H1 (cell line): ENCODE measurements around the gene PAAF1. TPM values are rescaled to one million over a fixed set of nuclear protein-coding genes. Genes with fewer than 3 reads are reported as not detected.

ENCODE experiments used
- CTCF ChIA-PET: fragments of 300-600 bp; sonication (Branson Sonifier 250); formaldehyde crosslinking; loops from one replicate; lab custom pipeline; 2021; ENCODE audit not compliant: partially characterized antibody; lab: Charles Lee
- POLR2A ChIA-PET: fragments of 300-600 bp; sonication (Branson Sonifier 250); formaldehyde crosslinking; loops from one replicate; lab custom pipeline; 2021; ENCODE audit warnings: inconsistent platforms; ENCODE audit not compliant: partially characterized antibody; lab: Charles Lee
- DNase-seq, 2 experiments: peaks; one replicate each; pipeline versions ENCODE4 v3.0.0 to v3.0.0-alpha.2; 2010 to 2022; ENCODE audit warnings: low spot score in 2 of 2, low read depth in 1 of 2, mixed read lengths in 1 of 2
- FAIRE-seq: peaks from 2 replicates; lab custom pipeline; 2011; peaks lifted over from hg19 to GRCh38; lab: Jason Lieb, UNC
- H2AFZ ChIP-seq: 2 replicates; pipeline ENCODE4 v1.8.1; 2012; ENCODE audit warnings: low read length, inconsistent platforms
- H2AK5ac ChIP-seq: 2 replicates; pipeline ENCODE4 v1.6.1; 2013; ENCODE audit warnings: low read depth, low read length
- H2BK120ac ChIP-seq: replicated peaks from 2 replicates; pipeline ENCODE3; 2013; ENCODE audit warnings: low read depth, low read length, inconsistent platforms
- H2BK12ac ChIP-seq: 2 replicates; pipeline ENCODE4 v1.6.1; 2013; ENCODE audit warnings: low read depth, low read length
- H2BK15ac ChIP-seq: 2 replicates; pipeline ENCODE4 v1.6.1; 2013; ENCODE audit warnings: low read length
- H2BK20ac ChIP-seq: 2 replicates; pipeline ENCODE4 v1.6.1; 2013; ENCODE audit warnings: low read length
- H2BK5ac ChIP-seq: 2 replicates; pipeline ENCODE4 v1.6.1; 2013; ENCODE audit warnings: low read depth, low read length
- H3K14ac ChIP-seq: 2 replicates; pipeline ENCODE4 v1.6.1; 2013; ENCODE audit warnings: inconsistent platforms; ENCODE audit not compliant: insufficient read length
- H3K18ac ChIP-seq: 2 replicates; pipeline ENCODE4 v1.6.1; 2013; ENCODE audit warnings: low read length; ENCODE audit errors: extremely low read depth
- H3K23ac ChIP-seq: 2 replicates; pipeline ENCODE4 v1.6.1; 2013; ENCODE audit warnings: inconsistent platforms; ENCODE audit not compliant: insufficient read length
- H3K23me2 ChIP-seq: 2 replicates; pipeline ENCODE4 v1.6.1; 2013; ENCODE audit warnings: low read depth, low read length
- H3K27ac ChIP-seq: 2 replicates; pipeline ENCODE4 v1.6.1; 2011; ENCODE audit warnings: low read depth, low read length, inconsistent platforms
- H3K27me3 ChIP-seq, 4 experiments: replicated peaks in 1 of 4; 1 replicate in 1 of 4; 2 replicates in 3 of 4; pipeline versions ENCODE4 v1.6.1 to v1.8.1; 2011 to 2013; ENCODE audit warnings: low read length in 3 of 4, mild to moderate bottlenecking in 3 of 4, inconsistent platforms in 2 of 4, mixed read lengths in 2 of 4, moderate library complexity in 1 of 4; ENCODE audit not compliant: control insufficient read depth in 3 of 4, insufficient read depth in 3 of 4; ENCODE audit errors: extremely low read depth in 1 of 4
- H3K36me3 ChIP-seq, 4 experiments: 2 replicates each; pipeline versions ENCODE4 v1.6.1 to v1.8.1; 2011 to 2013; ENCODE audit warnings: mild to moderate bottlenecking in 4 of 4, low read length in 3 of 4, moderate library complexity in 2 of 4, control low read depth in 1 of 4, inconsistent platforms in 1 of 4; ENCODE audit not compliant: insufficient read depth in 4 of 4, control insufficient read depth in 2 of 4
- H3K4ac ChIP-seq: replicated peaks from 2 replicates; pipeline ENCODE3; 2013; ENCODE audit warnings: low read length, low read depth, mixed read lengths, inconsistent platforms; ENCODE audit not compliant: insufficient read length
- H3K4me1 ChIP-seq, 4 experiments: replicated peaks in 1 of 4; 1 replicate in 1 of 4; 2 replicates in 3 of 4; pipeline versions ENCODE4 v1.6.1 to v1.8.1; 2011 to 2013; ENCODE audit warnings: low read length in 3 of 4, inconsistent platforms in 2 of 4, mixed read lengths in 1 of 4; ENCODE audit not compliant: insufficient read depth in 4 of 4, control insufficient read depth in 3 of 4
- H3K4me2 ChIP-seq, 2 experiments: 2 replicates each; pipeline versions ENCODE4 v1.6.1 to v1.8.1; 2011 to 2013; ENCODE audit warnings: low read depth in 2 of 2, low read length in 2 of 2, control low read depth in 1 of 2, inconsistent platforms in 1 of 2, mild to moderate bottlenecking in 1 of 2; ENCODE audit not compliant: insufficient read depth in 1 of 2
- H3K4me3 ChIP-seq, 4 experiments: fragments of 200-600, 300-600 bp in 1 of 4; sonication (generic), shearing (Covaris generic), sonication (Bioruptor Twin) in 1 of 4; 2 replicates each; pipeline versions ENCODE4 v1.5.1 to v1.8.1; 2011 to 2016; ENCODE audit warnings: low read length in 4 of 4, low read depth in 3 of 4, control low read depth in 2 of 4, inconsistent platforms in 2 of 4, mild to moderate bottlenecking in 2 of 4, mixed read lengths in 1 of 4, moderate library complexity in 1 of 4; ENCODE audit not compliant: insufficient read depth in 2 of 4; ENCODE audit errors: extremely low read depth in 1 of 4
- H3K56ac ChIP-seq: replicated peaks from 2 replicates; pipeline ENCODE3; 2013; ENCODE audit warnings: low read depth, mild to moderate bottlenecking, mixed read lengths, low read length, inconsistent platforms; ENCODE audit not compliant: insufficient read length
- H3K79me1 ChIP-seq: 2 replicates; pipeline ENCODE4 v1.6.1; 2013; ENCODE audit warnings: low read depth, low read length, control low read depth
- H3K79me2 ChIP-seq, 2 experiments: 2 replicates each; pipeline versions ENCODE4 v1.6.1 to v1.8.1; 2012 to 2013; ENCODE audit warnings: low read length in 2 of 2, mild to moderate bottlenecking in 2 of 2, inconsistent platforms in 1 of 2; ENCODE audit not compliant: insufficient read depth in 2 of 2, control insufficient read depth in 1 of 2
- H3K9ac ChIP-seq, 4 experiments: replicated peaks in 1 of 4; 1 replicate in 1 of 4; 2 replicates in 3 of 4; pipeline versions ENCODE4 v1.6.1 to v1.8.1; 2011 to 2013; ENCODE audit warnings: low read depth in 3 of 4, low read length in 3 of 4, control low read depth in 2 of 4, mild to moderate bottlenecking in 2 of 4, moderate library complexity in 2 of 4, inconsistent platforms in 1 of 4; ENCODE audit errors: extremely low read depth in 1 of 4
- H3K9me3 ChIP-seq, 2 experiments: 2 replicates each; pipeline versions ENCODE4 v1.6.1 to v1.8.1; 2012 to 2013; ENCODE audit warnings: mild to moderate bottlenecking in 2 of 2, moderate library complexity in 2 of 2, control low read depth in 1 of 2, inconsistent platforms in 1 of 2, low read depth in 1 of 2, low read length in 1 of 2, mixed read lengths in 1 of 2; ENCODE audit not compliant: insufficient read depth in 2 of 2
- H4K20me1 ChIP-seq, 2 experiments: replicated peaks in 1 of 2; 2 replicates each; pipeline versions ENCODE3 to v1.8.1; 2011 to 2013; ENCODE audit warnings: inconsistent platforms in 2 of 2, low read length in 2 of 2, mild to moderate bottlenecking in 1 of 2; ENCODE audit not compliant: insufficient read depth in 2 of 2, control insufficient read depth in 1 of 2
- H4K5ac ChIP-seq: 2 replicates; pipeline ENCODE4 v1.6.1; 2013; ENCODE audit warnings: low read length, low read depth, mixed read lengths, inconsistent platforms; ENCODE audit not compliant: insufficient read length
- H4K8ac ChIP-seq: 2 replicates; pipeline ENCODE4 v1.8.0; 2013; ENCODE audit warnings: mild to moderate bottlenecking, moderate library complexity, low read length, inconsistent platforms; ENCODE audit not compliant: insufficient read depth; ENCODE audit errors: extremely low read depth
- H4K91ac ChIP-seq: replicated peaks from 2 replicates; pipeline ENCODE3; 2013; ENCODE audit warnings: low read length, mixed read lengths, inconsistent platforms; ENCODE audit not compliant: insufficient read length
- HDAC2 ChIP-seq, 2 experiments: fragments of 300-600 bp in 1 of 2; sonication (generic) in 1 of 2; IDR thresholded peaks; 2 replicates each; pipeline ENCODE4 v1.6.1; 2011 to 2012; ENCODE audit warnings: low read depth in 2 of 2, low read length in 2 of 2, mild to moderate bottlenecking in 2 of 2, moderate library complexity in 2 of 2, borderline replicate concordance in 1 of 2, inconsistent platforms in 1 of 2
- NANOG ChIP-seq: IDR thresholded peaks from 2 replicates; pipeline ENCODE4 v1.6.1; 2011; ENCODE audit warnings: low read length, low read depth, mild to moderate bottlenecking, inconsistent platforms; ENCODE audit not compliant: insufficient read depth, poor library complexity, severe bottlenecking
- POLR2A ChIP-seq, 2 experiments: IDR thresholded peaks; 1 replicate in 1 of 2; 2 replicates in 1 of 2; pipeline ENCODE4 v1.6.1; 2011; ENCODE audit warnings: low read depth in 2 of 2, low read length in 2 of 2, mild to moderate bottlenecking in 2 of 2; ENCODE audit errors: control extremely low read depth in 1 of 2
- TBP ChIP-seq: IDR thresholded peaks from 2 replicates; pipeline ENCODE4 v1.6.1; 2011; ENCODE audit warnings: low read depth, low read length, improper control_type of control experiment
- ZNF274 ChIP-seq: IDR thresholded peaks from 2 replicates; pipeline ENCODE4 v1.7.0; 2012; ENCODE audit warnings: low read length, borderline replicate concordance; ENCODE audit errors: extremely low read depth
- WGBS, 2 experiments: shearing (Covaris generic) in 1 of 2; methylation state at CpG; one replicate each; pipeline versions ENCODE4 v1.1.6 to v1.1.7; 2013 to 2015; ENCODE audit warnings: low lambda C conversion rate in 2 of 2, mixed read lengths in 2 of 2, inconsistent platforms in 1 of 2, low coverage in 1 of 2, missing lambda C conversion rate in 1 of 2; ENCODE audit not compliant: insufficient replicate concordance in 2 of 2, insufficient coverage in 1 of 2, insufficient read length in 1 of 2; ENCODE audit errors: extremely low coverage in 1 of 2, missing lambda C conversion rate in 1 of 2; 5-methylcytosine and 5-hydroxymethylcytosine counted together
- long read RNA-seq, 2 experiments: library from RNA in 1 of 2; library from capped mRNA in 1 of 2; stranded (forward); transcript quantifications; one replicate each; pipeline ENCODE4 v2.0.0, GENCODE V29; 2021; ENCODE audit warnings: inconsistent platforms in 1 of 2
- polyA minus RNA-seq, 3 experiments: library from RNA; depleted of rRNA, polyadenylated mRNA; stranded (reverse); fragments of >200 nt; gene quantifications; 1 replicate in 2 of 3; 2 replicates in 1 of 3; pipeline ENCODE4 v1.2.3, GENCODE V29; 2011
- polyA plus RNA-seq, 7 experiments: library from polyadenylated mRNA; depleted of rRNA in 3 of 7; stranded (reverse) in 5 of 7; unstranded in 2 of 7; fragments of >200 nt in 5 of 7; fragments of 200-250 nt in 2 of 7; gene quantifications; 1 replicate in 5 of 7; 2 replicates in 1 of 7; 4 replicates in 1 of 7; pipeline versions ENCODE4 v1.2.1 to v1.2.3, GENCODE V29; 2011 to 2013; ENCODE audit warnings: missing spikeins in 2 of 7, mixed read lengths in 2 of 7
- total RNA-seq: library from RNA; stranded (reverse); fragmentation: NEBNext Ultra II Directional; extraction: Animal tissue kit (Norgen Biotek cat#: 25700); gene quantifications from 2 replicates; pipeline ENCODE4 v1.2.1, GENCODE V29; 2021

The PAAF1 gene, protein sequence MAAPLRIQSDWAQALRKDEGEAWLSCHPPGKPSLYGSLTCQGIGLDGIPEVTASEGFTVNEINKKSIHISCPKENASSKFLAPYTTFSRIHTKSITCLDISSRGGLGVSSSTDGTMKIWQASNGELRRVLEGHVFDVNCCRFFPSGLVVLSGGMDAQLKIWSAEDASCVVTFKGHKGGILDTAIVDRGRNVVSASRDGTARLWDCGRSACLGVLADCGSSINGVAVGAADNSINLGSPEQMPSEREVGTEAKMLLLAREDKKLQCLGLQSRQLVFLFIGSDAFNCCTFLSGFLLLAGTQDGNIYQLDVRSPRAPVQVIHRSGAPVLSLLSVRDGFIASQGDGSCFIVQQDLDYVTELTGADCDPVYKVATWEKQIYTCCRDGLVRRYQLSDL
- total RNA-seq, result 28.8 TPM in 2 replicates
- 18.3 and 24.4 TPM in 2 replicates for polyA plus RNA-seq (2011; rRNA removed)
- polyA plus RNA-seq (2011; cell fraction: cytosol; rRNA removed), result 27.0 TPM
- polyA plus RNA-seq (2011; cell fraction: nucleus; rRNA removed), result 21.1 TPM
- polyA plus RNA-seq (2012, experiment 1 of 2), result 33.7 to 44.8 TPM (median 38.8 TPM) in 4 replicates
- 14.9 TPM for polyA plus RNA-seq (2012, experiment 2 of 2)
- 21.2 TPM for polyA plus RNA-seq (2013, experiment 1 of 2)
- 20.0 TPM for polyA plus RNA-seq (2013, experiment 2 of 2)
- 26.5 and 26.8 TPM in 2 replicates for polyA minus RNA-seq (2011; rRNA and poly(A)+ RNA removed)
- 13.7 TPM for polyA minus RNA-seq (2011; cell fraction: cytosol; rRNA and poly(A)+ RNA removed)
- 18.7 TPM for polyA minus RNA-seq (2011; cell fraction: nucleus; rRNA and poly(A)+ RNA removed)
- long read RNA-seq, experiment 1, partial matches to known transcripts, result 10 of 19 reads
- long read RNA-seq, experiment 1, other reads (novel, unspliced or antisense), result 9 of 19 reads
- long read RNA-seq, experiment 2, full-length matches to known transcripts, result 36 of 58 reads
- long read RNA-seq, experiment 2, partial matches to known transcripts, result 9 of 58 reads
- long read RNA-seq, experiment 2, other reads (novel, unspliced or antisense), result 13 of 58 reads

DNA sequence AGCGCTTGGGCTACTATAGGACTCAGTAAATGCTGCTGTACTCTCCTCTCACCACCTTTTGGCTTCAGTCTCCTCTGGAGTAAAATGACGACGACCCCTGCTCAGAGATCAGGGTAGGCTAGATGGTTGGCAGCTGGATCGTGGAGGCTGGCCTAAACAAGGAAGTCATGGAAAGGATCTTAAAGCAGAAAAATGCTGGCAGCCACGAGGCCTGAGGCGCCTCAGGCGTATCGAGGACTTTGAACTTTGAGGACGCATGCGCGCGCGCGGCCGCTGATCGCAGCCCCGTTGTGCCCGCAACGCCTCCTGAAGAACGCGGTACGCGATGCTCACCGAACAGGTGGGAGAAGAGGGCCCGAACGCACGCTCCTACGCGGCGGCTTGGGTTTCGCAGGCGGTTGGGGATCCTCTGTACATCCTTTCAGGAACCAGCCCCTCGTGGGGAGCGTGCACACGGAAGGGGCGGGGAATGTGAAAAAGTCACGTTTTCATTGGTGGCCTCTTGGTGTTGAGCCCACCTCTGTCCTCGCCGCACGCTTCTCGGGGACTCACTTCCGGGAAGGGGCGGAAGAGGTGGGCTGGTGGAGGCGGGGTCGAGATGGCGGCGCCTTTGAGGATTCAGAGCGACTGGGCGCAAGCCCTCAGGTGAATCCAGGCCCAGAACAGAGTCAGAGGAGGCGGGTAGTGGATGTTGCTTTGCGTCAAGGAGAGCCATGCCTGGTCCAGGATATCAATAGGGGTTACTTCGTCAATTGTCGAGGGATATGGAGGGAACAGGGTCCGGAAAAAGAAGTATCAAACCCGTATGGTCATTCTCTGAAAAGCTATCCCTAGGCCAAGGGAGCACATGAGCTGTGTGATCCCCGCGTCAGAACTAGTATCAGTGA is at the start of gene PAAF1, which contains the start of gene COA4:
TSS of gene PAAF1 (plus strand) at position 576 of the 887 bp plus-strand sequence. CDS start at position 599, 23 bp downstream.
TSS of gene COA4 (minus strand) at position 423 of the 887 bp plus-strand sequence. CDS start 3,468 bp downstream, outside the sequence.
- POLR2A ChIA-PET, result interaction anchor here (0.7 to 3.6 kb wide), 13 partner anchors 7 to 100 kb away, joined by 3 to 22 read pairs (median 6); no protein-coding TSS in a partner anchor
- H3K4me1 ChIP-seq, result peaks cover 4 to 9% (median 7%) of the 10 kb centered on the region in 4 experiments; a peak in 6 of 7 replicates
- H2BK12ac ChIP-seq, result 0 out of 2 replicates have a peak within 1 kb of the TSS, but pooled peaks have one; percentile 5
- H3K14ac ChIP-seq, result no peak within 1 kb of the TSS
- no peak within 1 kb of the TSS for H3K23ac ChIP-seq
- no peak within 1 kb of the TSS for H2BK120ac ChIP-seq
- DNase-seq (peak; percentile 96 to 97), FAIRE-seq (peak; percentile 82)
- CTCF ChIA-PET, result interaction anchor here (1.2 to 1.4 kb wide), 2 partner anchors 10 to 55 kb away, joined by 3 read pairs; no protein-coding TSS in a partner anchor
- no peak within 1 kb of the TSS for H2BK20ac ChIP-seq
- H3K79me2 ChIP-seq, result peaks cover 6 to 40% of the 10 kb centered on the region in 2 experiments; a peak in 3 of 4 replicates
- H2AK5ac ChIP-seq, result no peak within 1 kb of the TSS
- peak within 1 kb of the TSS; percentile 50 for H3K56ac ChIP-seq
- peak within 1 kb of the TSS; percentile 73 for H2AFZ ChIP-seq
- H3K23me2 ChIP-seq, result peaks cover 10% of the 10 kb centered on the region; the same call in 1 of the 2 replicates
- H3K4ac ChIP-seq, result peak within 1 kb of the TSS; percentile 45
- H3K79me1 ChIP-seq, result peaks cover 15% of the 10 kb centered on the region
- peak within 1 kb of the TSS; percentile 91 to 97 (median 94) for H3K9ac ChIP-seq
- H3K4me3 ChIP-seq, result peak within 1 kb of the TSS; percentile 57 to 100 (median 89)
- H3K4me2 ChIP-seq, result peak within 1 kb of the TSS; percentile 88 to 89
- H3K27ac ChIP-seq, result peak within 1 kb of the TSS; percentile 89
- H2BK5ac ChIP-seq, result peak within 1 kb of the TSS; percentile 60
- peaks cover 11 to 44% (median 25%) of the 10 kb centered on the region in 4 experiments for H3K36me3 ChIP-seq
- no peaks in the 10 kb centered on the region for H3K27me3 ChIP-seq
- peak within 1 kb of the TSS; percentile 95; the same call in 1 of the 2 replicates for H4K8ac ChIP-seq
- WGBS, 2 experiments, result 2% methylated on average over 57 of the region's 57 CpGs; no CpG with 5 or more reads in 1 of the 2 experiments
- peaks cover 5 to 6% of the 10 kb centered on the region in 2 experiments for H4K20me1 ChIP-seq
- 0 out of 2 replicates have a peak within 1 kb of the TSS, but pooled peaks have one; percentile 22 for H2BK15ac ChIP-seq
- peak within 1 kb of the TSS; percentile 92 for H4K5ac ChIP-seq
- peak within 1 kb of the TSS; percentile 81 for H4K91ac ChIP-seq
- H3K9me3 ChIP-seq, result no peaks in the 10 kb centered on the region
- peak within 1 kb of the TSS; percentile 95 for H3K18ac ChIP-seq
- TF ChIP-seq NANOG, result peak; percentile 59
- TF ChIP-seq ZNF274, result no peak
- peak; percentile 88 for TF ChIP-seq TBP
- peak; percentile 90 to 96; a peak in 3 of 4 replicates for TF ChIP-seq HDAC2 (IDR thresholded peaks at IDR 0.05; ENCODE audit: borderline replicate concordance in 1 of 2, low read depth in 2 of 2, low read length in 2 of 2)
- TF ChIP-seq POLR2A (IDR thresholded peaks at IDR 0.05; ENCODE audit: control extremely low read depth in 1 of 2, low read depth in 2 of 2, low read length in 2 of 2), result peak; percentile 88 to 97
